NT2/D1 (cell line): ENCODE data around the gene RTN3.

Experiments
- SUZ12 ChIP-seq: IDR thresholded peaks from 2 replicates; pipeline ENCODE4 v1.6.1; 2011; ENCODE audit not compliant: insufficient read length, insufficient read depth; ENCODE audit errors: extremely low read depth
- YY1 ChIP-seq: IDR thresholded peaks from 2 replicates; pipeline ENCODE4 v1.6.1; 2011; ENCODE audit not compliant: insufficient read length, insufficient read depth

DNA sequence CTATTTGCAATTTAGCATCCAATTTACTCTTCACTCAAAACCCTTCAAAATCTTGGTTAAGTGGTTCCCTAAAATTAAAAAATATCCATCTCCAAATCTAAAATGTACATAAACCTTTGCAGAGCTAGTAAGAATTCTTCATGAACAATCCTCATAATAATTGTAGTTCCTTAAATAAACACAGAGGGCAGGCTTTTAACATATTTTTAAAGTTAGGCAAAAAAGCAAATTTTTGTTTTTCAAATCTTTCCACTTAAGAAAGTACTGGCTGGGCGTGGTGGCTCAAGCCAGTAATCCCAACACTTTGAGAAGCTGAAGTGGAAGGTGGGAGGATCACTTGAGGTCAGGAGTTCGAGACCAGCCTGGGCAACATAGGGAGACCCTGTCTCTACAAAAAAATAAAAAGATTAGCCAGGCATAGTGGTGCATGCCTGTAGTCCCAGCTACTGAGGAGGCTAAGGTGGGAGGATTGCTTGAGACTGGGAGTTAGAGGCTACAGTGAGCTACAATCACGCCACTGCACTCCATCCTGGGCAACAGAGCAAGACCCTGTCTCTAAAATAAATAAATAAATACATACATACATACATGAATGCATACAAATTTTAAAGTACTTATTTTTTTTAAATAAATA is 42.0 kb upstream of the RTN3 start:
- no peak for TF ChIP-seq SUZ12
- no peak for TF ChIP-seq YY1
